ENCODE results near the gene KLHL29.

KLHL29 gene

DNA sequence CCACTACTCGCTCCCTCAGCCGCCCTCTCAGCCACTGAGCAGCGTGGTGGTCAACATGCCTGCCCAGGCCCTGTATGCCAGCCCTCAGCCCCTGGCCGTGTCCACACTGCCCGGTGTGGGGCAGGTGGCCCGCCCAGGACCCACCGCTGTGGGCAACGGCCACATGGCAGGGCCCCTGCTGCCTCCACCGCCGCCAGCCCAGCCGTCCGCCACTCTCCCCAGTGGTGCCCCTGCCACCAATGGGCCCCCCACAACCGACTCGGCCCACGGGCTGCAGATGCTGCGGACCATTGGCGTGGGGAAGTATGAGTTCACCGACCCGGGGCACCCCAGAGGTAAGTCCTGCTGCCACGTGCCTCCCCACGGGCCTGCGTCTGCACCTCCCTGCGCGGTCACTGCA lies 257.5 kb downstream of the KLHL29 start:
- Histone ChIP-seq H3K27ac (no peak overlapping the region), H3K4me3 (no peak overlapping the region)
- TF ChIP-seq, protein P1, sequence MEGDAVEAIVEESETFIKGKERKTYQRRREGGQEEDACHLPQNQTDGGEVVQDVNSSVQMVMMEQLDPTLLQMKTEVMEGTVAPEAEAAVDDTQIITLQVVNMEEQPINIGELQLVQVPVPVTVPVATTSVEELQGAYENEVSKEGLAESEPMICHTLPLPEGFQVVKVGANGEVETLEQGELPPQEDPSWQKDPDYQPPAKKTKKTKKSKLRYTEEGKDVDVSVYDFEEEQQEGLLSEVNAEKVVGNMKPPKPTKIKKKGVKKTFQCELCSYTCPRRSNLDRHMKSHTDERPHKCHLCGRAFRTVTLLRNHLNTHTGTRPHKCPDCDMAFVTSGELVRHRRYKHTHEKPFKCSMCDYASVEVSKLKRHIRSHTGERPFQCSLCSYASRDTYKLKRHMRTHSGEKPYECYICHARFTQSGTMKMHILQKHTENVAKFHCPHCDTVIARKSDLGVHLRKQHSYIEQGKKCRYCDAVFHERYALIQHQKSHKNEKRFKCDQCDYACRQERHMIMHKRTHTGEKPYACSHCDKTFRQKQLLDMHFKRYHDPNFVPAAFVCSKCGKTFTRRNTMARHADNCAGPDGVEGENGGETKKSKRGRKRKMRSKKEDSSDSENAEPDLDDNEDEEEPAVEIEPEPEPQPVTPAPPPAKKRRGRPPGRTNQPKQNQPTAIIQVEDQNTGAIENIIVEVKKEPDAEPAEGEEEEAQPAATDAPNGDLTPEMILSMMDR (IDR thresholded peaks at IDR 0.05) = no peak
- no peak for DNase-seq (ENCODE audit: low spot score)

DNA sequence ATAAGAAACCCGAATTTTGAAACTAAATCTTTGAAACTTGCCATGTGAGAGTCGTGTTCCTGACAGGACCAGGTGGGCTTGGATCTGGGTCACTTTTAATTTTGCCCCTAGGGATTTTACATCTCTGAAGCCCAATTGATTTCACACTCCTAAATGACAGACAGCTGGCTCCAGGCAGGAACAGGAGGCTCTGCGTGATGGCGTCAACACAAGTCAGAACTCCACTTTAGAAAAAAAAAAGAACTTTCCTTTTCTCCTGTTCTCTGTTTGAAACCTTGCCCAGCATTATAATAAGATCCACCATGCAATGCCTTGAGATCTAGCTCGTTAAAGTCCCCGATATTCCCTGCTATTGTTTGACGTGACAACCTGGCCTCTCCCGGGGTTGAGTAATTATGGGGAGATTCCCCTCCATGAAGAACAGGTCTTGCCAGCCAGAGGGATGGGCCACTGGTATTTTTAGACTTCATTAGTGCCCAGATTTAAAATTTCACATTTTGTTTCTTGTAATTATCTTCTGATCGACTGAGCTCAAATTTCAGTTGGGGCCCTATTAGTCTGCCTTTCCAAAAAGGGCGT lies 260.3 kb downstream of the KLHL29 start:
- TF ChIP-seq, protein P1 (IDR thresholded peaks at IDR 0.05) = no peak
- no peak overlapping the region for H3K27ac ChIP-seq
- H3K4me3 ChIP-seq = no peak overlapping the region
- no peak for DNase-seq (ENCODE audit: low spot score)

DNA sequence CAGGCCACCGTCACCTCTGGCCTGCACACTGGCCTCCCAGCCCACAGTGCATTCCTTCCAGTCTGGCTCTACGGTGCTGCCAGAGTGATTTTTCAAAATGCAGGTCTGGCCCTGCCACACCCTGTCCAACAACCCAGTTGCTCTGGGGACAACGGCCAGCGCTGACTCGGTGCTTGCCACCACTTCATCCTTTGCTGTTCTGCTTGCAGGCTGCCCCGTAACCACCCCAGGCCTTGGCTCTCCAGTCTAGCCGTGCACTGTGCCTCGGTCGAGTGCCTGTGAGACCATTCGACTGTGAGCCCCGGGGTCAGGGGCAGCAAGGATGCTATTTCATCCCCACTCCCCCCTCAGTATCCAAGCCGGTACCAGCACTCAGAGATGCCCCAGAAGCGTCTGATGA lies 262.6 kb downstream of the KLHL29 start:
- DNase-seq (ENCODE audit: low spot score) = no peak
- H3K27ac ChIP-seq = no peak overlapping the region
- no peak overlapping the region for H3K4me3 ChIP-seq
- TF ChIP-seq, protein P1 (IDR thresholded peaks at IDR 0.05) = no peak

DNA sequence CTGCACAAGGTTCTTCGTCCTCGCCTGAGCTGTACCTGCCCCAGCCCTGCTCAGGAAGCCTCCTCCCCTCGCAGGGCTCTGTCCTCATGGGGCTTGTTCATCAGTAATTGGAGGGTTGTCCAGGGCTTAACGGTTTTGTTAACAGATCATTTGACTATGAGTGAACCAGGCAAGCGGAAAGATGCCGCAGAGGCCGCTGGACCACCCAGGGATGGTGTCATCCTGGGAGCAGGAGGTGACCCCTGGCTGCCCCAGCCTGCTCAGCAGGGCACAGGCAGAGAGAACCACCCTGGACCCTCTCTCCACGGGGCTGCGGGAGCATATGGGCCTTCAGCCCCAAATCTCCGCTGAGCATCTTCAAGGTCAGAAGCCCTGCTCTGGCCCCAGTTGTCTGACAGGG lies 264.3 kb downstream of the KLHL29 start:
- Histone ChIP-seq H3K27ac (no peak overlapping the region), H3K4me3 (no peak overlapping the region)
- DNase-seq (ENCODE audit: low spot score) = no peak
- TF ChIP-seq, protein P1 (IDR thresholded peaks at IDR 0.05) = no peak

DNA sequence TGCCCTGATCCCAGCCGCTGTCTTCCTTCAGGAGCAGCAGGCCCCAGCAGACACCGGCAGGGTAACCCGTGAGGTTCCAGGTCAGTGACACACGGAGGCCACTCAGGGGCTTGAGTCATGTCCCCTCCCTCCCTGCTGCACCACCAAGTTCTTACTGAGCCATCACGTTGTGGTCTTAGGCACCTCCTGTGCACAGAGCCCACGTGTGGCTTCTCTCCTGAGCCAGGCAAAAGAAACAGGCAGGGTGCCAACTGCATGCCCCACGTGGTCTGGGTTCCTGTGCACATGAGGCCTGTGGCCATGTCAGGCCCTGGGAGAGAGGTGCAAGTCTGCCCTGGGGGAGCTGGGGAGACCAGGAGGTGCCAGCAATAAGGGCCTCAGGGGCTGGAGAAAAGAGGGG lies 264.8 kb downstream of the KLHL29 start:
- DNase-seq (ENCODE audit: low spot score) = no peak
- H3K27ac ChIP-seq = no peak overlapping the region
- H3K4me3 ChIP-seq = no peak overlapping the region
- TF ChIP-seq, protein P1 (IDR thresholded peaks at IDR 0.05) = no peak

DNA sequence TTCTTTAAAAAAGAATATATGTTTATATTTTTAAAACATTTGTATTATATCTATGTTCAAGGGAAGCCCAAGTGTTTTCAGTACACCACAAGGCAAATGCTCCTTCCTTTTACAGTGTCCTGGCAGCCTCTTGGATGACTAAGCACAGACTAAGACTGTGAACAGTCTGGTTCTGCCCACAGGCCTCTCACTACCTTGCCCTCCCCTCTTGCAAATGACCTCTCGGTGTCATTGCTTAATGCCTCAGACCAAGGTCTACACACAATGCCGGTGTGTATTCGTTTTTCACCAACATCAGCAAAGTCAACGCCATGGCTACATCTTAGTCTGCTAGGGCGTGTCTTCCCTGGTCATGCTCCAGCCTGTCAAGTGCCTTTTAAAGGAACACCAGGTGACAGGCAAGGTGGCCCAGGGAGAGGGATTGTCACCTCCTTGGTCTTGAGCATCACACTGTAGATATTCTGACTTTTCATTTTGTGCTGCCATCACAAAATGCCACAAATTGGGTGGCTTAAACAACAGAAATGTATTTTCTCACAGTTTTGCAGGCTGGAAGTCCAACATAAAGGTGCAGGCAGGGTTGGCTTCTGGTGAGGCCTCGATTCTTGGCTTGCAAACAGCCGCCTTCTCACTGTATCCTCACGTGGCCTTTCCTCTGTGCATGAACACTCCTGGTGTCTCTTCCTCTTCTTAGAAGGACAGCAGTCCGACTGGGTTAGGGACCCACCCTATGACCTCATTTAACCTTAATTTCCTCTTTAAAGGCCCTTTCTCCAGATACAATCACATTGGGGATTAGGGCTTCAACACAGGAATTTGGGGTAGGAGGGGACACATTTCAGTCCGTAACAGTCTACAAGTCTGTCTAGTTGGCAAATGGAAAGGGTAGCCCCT lies 266.5 kb downstream of the KLHL29 start:
- Histone ChIP-seq H3K27ac (no peak overlapping the region), H3K4me3 (no peak overlapping the region)
- TF ChIP-seq, protein P1 (IDR thresholded peaks at IDR 0.05) = no peak
- DNase-seq (ENCODE audit: low spot score) = no peak

DNA sequence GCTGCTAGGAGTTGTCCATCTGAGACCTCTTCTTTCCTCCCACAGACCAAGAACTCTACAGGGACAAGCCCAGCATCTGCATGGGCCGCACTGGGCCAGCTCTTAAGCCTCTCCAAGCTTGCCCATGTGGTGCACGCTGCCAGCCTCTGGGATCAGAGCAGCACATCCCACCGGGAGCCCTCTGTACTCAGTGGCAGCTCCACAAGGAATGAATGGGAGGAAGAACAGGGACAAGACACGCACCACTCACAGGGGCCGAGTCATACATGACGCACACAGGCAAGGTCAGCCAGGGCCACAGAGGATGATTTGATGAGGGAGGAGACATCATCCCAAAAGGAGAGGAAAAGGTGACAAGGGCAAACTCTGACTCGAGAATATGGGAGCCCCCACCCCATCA lies 268.3 kb downstream of the KLHL29 start:
- Histone ChIP-seq H3K27ac (no peak overlapping the region), H3K4me3 (no peak overlapping the region)
- no peak for DNase-seq (ENCODE audit: low spot score)
- TF ChIP-seq, protein P1 (IDR thresholded peaks at IDR 0.05) = no peak
